ENCODE measurements around the gene HCRTR2. TPM values are rescaled to one million over a fixed set of nuclear protein-coding genes. Genes with fewer than 3 reads are reported as not detected.

Gene HCRTR2
- total RNA-seq = not detected

DNA sequence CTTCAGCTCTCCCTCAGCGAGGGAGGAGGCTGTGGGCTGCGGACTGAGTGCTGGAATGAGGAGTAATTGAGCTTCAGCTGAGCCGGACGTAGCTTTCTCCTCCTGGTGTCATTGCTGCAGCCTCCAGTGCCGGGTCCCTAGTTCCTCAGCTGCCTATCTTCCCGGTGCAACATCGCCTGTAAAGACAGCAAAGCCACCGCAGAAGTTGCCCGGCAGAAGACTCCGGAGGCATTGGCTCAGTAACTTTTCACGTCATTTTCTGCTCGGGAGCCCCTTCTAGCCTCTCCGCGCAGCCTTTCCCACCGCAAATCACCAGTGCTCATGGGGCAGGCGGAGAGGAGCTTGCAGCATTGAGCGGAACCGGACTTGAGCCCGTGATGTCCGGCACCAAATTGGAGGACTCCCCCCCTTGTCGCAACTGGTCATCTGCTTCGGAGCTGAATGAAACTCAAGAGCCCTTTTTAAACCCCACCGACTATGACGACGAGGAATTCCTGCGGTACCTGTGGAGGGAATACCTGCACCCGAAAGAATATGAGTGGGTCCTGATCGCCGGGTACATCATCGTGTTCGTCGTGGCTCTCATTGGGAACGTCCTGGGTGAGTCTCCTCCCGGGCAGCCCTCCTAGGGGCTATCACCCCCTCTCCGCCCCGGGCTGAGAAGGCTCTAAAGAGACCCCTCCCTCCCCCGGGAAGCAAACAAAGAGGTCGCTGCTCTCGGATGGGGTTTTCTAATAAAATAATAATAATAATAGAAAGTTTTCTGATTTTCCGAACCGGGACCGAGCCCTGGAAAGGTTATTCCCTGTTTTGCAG is at the start of gene HCRTR2:
TSS of gene HCRTR2 (plus strand) at position 305 of the 816 bp plus-strand sequence. CDS start at position 378, 73 bp downstream.
- no peak within 1 kb of the TSS for H3K4me3 ChIP-seq
- WGBS, 2 donors = 2% methylated on average over 32 to 41 of the region's 42 CpGs
- H3K36me3 ChIP-seq (replicated peaks in 1 of 2; ENCODE audit: insufficient read depth in 1 of 2, low read depth in 2 of 2) = no peaks in the 10 kb centered on the region
- H3K27me3 ChIP-seq = peaks cover 0 to 18% of the 10 kb centered on the region in 2 donors
- no peak within 1 kb of the TSS for H3K27ac ChIP-seq
- intact Hi-C loops (cut with DNase I) = no loop called here
- ATAC-seq = no peak
- no peaks in the 10 kb centered on the region for H3K9me3 ChIP-seq
- H3K4me1 ChIP-seq = peaks cover 6% of the 10 kb centered on the region
- DNase-seq = peak in 1 of 4 donors; percentile 8
- TF ChIP-seq POLR2A (IDR thresholded peaks at IDR 0.05) = no peak
- TF ChIP-seq, protein P1, sequence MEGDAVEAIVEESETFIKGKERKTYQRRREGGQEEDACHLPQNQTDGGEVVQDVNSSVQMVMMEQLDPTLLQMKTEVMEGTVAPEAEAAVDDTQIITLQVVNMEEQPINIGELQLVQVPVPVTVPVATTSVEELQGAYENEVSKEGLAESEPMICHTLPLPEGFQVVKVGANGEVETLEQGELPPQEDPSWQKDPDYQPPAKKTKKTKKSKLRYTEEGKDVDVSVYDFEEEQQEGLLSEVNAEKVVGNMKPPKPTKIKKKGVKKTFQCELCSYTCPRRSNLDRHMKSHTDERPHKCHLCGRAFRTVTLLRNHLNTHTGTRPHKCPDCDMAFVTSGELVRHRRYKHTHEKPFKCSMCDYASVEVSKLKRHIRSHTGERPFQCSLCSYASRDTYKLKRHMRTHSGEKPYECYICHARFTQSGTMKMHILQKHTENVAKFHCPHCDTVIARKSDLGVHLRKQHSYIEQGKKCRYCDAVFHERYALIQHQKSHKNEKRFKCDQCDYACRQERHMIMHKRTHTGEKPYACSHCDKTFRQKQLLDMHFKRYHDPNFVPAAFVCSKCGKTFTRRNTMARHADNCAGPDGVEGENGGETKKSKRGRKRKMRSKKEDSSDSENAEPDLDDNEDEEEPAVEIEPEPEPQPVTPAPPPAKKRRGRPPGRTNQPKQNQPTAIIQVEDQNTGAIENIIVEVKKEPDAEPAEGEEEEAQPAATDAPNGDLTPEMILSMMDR (IDR thresholded peaks at IDR 0.05) = no peak

GRCh38 chr6:55130806-55131324 is 43.5 kb upstream of the HCRTR2 start:
- Histone ChIP-seq H3K27me3 (no peaks in the 10 kb centered on the region), H3K9me3 (no peaks in the 10 kb centered on the region), H3K4me3 (no peak overlapping the region), H3K36me3 (replicated peaks in 1 of 2; ENCODE audit: insufficient read depth in 1 of 2, low read depth in 2 of 2) (no peaks in the 10 kb centered on the region), H3K4me1 (no peaks in the 10 kb centered on the region), H3K27ac (no peak overlapping the region)
- ATAC-seq (no peak), DNase-seq (no peak)
- intact Hi-C loops (cut with DNase I) = no loop called here
- no peak for TF ChIP-seq POLR2A (IDR thresholded peaks at IDR 0.05)
- TF ChIP-seq, protein P1 (IDR thresholded peaks at IDR 0.05) = no peak

- DNase-seq = no peak
- no peak for TF ChIP-seq POLR2A (IDR thresholded peaks at IDR 0.05)
- TF ChIP-seq, protein P1 (IDR thresholded peaks at IDR 0.05) = no peak
- no peak overlapping the region for H3K27ac ChIP-seq
- no peaks in the 10 kb centered on the region for H3K36me3 ChIP-seq (replicated peaks in 1 of 2; ENCODE audit: insufficient read depth in 1 of 2, low read depth in 2 of 2)
- WGBS, 2 donors = 27 to 31% methylated on average over 1 of the region's 1 CpG
- H3K9me3 ChIP-seq = no peaks in the 10 kb centered on the region
- no peak for ATAC-seq
- intact Hi-C loops (cut with DNase I) = no loop called here
- H3K4me1 ChIP-seq = no peaks in the 10 kb centered on the region
- H3K4me3 ChIP-seq = no peak overlapping the region
- no peaks in the 10 kb centered on the region for H3K27me3 ChIP-seq
Observed at GRCh38 chr6:55131616-55132015, 42.7 kb upstream of the HCRTR2 start.

GRCh38 chr6:55136916-55137315 is 37.4 kb upstream of the HCRTR2 start:
- no peak for ATAC-seq
- Histone ChIP-seq H3K27me3 (no peaks in the 10 kb centered on the region), H3K36me3 (replicated peaks in 1 of 2; ENCODE audit: insufficient read depth in 1 of 2, low read depth in 2 of 2) (no peaks in the 10 kb centered on the region), H3K9me3 (no peaks in the 10 kb centered on the region), H3K4me1 (no peaks in the 10 kb centered on the region), H3K27ac (no peak overlapping the region), H3K4me3 (no peak overlapping the region)
- TF ChIP-seq POLR2A (IDR thresholded peaks at IDR 0.05) = no peak
- TF ChIP-seq, protein P1 (IDR thresholded peaks at IDR 0.05) = no peak
- intact Hi-C loops (cut with DNase I) = no loop called here
- DNase-seq = no peak
